Kidney capillary endothelial cell (primary cell): ENCODE data around the gene UBE2J2.

Experiments
- DNase-seq: peaks from one replicate; pipeline ENCODE4 v3.0.0-alpha.2; 2018; ENCODE audit warnings: low spot score

UBE2J2 gene

DNA sequence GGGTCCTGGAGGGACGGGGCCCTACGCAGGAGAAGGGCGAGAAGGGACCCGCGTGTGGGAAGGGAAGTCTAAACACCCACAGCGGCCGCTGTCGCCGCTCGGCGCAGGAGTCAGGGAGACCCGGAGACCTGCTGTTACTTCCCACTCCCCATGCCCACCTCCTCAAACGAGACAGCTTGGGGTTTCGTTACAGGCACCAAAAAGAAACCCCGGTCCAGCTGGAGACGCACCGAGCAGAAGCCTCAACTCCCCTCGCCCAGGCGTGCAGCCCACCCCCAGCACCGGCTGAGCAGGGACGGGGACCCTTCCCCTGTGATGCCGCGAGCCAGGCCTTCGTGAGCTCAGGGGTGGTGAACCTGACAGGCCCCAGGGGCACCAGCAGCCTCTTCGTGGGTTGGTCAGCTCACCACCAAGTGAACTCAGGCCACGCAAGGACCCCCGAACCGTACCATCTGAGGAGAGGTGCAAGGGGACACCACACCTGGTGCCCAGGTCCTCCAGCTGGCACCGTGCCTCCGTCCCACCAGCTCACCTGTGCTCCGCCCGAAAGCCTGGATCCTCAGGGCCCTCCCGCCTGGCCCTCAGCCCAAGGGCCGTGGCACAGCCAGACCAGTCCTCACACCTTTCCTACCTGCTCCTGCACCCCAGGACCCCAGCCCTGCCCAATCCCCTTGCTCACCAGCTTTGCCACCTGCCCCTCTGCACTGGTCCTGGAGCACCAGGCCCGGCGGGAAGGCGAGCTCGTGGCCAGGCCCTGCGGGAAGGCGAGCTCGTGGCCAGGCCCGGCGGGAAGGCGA, 46.9 kb downstream of the UBE2J2 start:
- DNase-seq: no peak

DNA sequence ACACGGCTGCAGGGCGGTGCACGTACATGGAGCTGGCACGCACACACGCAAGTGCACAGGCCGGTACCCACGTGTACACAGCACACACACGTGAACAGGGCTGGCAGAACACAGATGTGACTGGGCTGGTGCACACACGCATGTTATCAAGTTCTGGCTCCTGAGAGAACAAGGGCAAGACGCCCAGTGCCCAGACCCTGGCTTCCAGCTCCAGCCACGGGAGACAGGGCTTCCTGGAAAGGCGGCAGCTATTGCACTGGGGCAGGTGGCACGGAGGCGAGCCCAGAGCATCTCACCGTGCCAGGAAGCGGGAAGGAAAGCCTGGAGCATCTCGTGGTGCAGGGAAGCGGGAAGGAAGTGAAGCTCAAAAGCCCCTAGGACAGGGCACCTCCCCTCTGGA, 47.7 kb downstream of the UBE2J2 start:
- DNase-seq: no peak

DNA sequence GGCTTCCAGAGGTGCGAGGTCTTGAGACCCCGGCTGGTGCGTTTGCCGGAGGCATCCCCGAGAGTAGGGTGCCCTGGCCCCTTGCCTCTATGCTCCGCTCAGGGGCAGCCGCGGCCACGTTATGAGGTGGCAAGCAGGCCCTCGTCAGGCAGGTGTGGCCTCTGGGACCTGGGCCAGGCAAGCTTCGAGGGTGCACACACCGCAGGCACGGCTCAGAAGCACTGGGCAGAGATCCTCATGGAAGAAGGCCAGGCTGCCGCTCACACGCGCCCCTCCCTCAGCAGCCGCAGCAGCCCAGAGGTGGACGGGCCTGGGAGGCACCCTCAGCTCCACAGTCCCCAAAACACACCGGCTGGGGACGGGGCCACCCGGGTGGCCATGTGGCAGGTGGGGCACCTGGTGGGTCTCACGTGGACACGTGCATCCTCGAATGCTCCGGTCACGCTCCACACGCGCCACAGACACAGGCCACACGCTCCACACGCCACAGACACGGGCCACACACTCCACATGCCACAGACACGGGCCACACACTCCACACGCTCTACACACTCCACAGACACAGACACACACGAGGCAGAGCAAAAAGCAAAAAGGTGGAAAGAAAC, 48.3 kb downstream of the UBE2J2 start:
- DNase-seq: no peak

DNA sequence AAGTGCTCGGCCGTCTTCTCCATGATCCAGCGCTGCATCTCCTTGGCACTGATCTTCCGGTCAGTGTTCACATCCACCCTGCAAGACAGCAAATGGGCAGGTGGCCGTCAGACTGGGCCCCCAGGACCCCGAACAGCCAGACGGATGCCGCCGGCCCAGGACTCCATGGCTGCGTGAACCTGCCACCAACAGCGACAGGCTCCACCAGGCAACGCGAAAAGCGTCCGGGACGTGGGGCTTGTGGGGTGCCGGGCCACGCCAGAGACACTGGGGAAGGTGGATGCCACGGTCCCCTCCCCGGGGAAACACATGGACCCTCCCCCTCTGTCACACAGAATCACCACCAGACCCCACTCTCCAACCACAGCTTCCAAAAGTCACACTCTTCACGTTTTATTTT, 49.8 kb downstream of the UBE2J2 start:
- no peak for DNase-seq

DNA sequence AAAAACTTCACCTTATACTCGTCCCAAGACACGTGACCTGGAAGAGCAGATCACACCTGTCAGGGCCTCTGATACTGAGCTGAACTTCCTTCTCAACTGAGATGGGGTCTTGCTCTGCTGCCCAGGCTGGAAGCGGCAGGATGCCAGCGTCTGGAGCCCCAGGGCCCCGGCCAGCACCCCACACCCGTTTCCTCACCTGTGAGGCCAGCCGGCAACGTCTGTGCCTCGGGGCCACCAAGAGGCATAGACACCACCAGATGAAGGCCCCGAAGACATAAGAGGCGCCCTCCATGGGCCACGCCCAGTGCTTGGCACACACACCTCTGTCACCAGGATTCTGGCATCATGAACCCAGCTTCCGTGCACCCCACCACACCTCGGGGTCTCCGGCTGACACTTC, 50.3 kb downstream of the UBE2J2 start:
- DNase-seq: no peak

DNA sequence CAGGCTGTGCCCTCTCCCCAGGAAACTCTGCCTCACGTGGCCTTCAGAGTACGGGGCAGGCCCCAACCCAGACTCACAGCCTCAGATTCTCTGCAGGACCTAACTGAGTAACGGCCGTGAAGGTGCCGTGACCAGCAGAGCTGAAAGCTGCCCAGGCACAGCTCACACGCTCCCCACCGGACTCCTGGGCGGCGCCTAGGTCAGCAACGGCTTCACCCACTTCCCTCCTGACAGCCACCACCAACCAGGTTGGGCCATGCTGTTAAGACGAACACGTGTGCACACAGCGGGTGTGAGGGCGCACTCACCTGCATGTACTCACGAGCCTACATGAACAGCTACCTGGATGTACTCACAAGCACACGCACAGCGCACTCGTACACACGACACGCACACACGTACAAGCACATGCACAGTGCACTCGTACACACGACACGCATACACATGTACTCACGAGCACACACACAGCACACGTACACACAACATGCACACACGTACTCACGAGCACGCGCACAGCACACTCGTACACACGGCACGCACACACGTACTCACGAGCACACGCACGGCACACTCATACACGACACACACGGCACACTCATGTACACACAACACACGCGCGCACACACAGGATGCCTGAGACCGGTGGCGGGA, 51.0 kb downstream of the UBE2J2 start:
- DNase-seq: no peak

DNA sequence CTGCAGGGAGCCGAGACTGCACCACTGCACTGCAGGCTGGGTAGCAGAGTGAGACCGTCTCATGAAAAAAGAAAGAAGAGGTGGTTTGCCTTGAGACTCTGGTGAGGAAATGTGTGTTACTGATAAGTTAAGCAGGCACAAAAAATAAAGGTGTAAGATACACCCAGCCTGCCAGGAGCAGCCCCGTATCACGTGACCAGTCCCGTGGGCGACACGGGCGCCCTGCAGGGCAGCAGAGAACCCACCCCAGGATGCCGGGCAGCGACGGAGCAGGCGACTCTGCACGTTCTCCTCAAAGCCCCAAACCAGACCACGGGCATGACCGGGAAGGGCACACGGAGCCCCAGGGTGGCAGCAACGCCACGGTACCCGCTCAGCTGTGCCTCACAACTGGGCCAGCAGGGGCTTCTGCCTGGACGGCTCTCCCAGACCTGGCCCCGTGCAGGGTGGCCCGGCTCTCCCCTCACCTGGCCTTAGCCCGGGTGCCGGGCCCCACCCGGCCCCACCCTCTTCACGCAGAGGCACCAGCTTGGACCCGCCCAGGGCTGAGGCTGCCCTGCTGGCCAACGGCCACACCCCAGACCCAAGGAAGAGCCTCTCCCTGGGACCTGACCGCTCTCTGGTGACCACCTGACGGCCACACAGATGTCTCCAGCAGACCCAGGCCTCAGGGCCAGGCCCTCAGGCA, 51.6 kb downstream of the UBE2J2 start:
- no peak for DNase-seq

DNA sequence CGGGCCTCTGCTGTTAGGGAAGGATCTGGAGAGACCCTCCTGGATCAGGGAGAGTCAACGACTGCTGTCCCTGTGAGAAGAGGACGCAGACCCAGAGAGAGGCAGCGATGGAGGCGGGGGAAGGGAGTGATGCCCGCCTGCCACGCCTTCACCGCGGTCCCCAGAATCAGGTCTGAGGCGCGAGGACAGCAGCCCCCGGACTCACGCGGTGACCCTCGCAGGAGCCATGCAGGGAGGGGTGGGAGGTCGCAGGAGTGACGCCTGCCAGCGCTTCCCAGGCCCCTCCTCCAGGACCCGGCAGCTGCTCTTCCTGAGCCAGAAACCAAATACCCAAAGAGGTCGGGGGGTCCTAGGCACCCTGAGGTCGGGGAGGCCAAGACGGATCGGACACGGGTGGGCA, 53.5 kb downstream of the UBE2J2 start:
- DNase-seq: no peak

DNA sequence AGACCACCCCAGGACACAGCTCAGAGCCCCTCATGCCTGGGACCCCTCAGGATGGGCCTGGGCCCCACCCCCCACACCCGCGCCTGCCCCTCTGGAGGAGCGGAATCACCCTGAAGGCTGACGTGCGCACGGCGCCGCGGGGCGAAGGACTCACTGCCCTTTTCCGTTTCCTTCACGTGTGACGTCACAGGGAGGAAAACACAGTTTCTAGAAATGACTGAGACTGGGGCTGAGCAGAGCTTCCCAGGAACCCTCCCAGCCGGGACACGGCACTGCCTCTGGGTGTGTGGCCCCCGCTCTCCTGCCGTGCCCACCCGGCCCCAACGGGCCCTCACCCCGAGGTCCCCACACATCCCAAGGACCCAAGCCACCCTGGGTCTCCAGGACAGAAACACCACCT, 54.3 kb downstream of the UBE2J2 start:
- no peak for DNase-seq

DNA sequence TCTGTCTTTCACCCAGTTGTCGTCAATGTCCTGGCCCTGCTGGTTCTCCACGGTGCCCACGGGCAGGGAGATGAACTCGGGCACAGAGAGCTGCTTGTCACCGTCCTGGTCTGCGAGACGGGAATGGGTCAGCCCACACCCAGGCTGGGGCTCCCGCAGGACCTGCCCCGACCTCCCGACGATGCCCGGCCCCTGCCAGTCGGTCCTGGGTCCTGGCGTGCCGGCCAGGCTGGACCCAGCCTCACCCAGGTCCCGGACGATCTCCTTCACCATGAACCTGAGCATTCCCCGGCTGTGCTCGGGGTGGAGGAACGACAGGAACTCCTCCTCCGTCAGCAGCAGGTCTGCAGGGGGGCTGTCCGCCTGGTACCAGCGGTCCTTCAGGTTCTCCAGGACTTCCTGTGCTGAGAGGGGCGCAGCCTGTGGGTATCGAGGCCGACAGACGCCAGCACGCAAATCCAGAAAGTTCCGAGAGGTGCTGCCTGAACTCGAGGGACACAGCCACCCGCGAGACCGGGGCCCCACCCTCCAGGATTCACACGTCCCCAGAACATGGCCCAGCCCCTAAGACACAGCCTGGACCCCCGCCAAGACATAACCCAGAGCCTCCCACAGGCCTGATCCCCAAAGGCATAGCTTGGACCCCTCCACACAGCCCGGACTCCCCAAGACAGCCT, 55.0 kb downstream of the UBE2J2 start:
- no peak for DNase-seq

DNA sequence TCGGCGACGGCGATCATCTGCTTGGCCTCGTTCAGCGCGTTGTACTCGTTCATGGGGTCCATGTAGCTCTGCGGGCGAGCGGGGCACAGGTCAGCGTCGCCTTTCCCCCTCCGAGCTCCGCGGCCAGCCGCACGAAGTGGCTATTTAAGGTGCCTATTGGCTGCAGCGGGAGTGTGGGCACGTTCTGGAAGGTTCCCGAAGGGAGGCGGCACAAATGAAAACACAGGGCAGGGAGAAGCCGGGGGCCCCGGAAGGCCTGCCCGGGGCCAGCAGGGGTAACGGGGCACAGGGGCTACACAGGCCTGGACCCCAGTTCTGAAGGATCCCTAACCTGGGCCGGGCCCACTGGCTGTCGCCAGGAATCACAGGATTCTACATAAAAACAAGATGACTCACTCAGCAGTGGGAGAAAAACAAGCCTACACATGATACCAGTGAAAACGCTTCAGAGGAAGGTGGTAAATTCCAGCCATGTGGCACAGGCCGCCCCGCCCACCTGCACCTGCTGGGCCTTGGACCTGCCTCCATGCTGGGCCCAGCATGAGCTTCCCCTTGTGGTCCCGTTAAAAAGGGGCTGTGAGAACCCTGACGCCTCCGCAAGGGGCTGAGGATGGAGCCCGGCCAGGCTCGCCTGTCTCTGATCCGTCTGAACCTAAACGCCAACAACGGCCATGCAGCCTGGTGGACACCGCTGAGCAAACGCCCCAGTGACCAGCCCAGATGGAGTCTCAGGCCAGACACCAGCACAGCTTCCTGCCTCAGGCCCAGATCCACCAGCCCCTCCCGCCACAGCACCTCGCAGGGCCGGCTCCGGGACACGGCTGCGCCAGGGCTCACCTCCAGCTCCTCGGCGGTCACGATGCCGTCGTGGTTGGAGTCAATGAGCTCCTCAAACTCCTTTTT, 55.8 kb downstream of the UBE2J2 start:
- no peak for DNase-seq

DNA sequence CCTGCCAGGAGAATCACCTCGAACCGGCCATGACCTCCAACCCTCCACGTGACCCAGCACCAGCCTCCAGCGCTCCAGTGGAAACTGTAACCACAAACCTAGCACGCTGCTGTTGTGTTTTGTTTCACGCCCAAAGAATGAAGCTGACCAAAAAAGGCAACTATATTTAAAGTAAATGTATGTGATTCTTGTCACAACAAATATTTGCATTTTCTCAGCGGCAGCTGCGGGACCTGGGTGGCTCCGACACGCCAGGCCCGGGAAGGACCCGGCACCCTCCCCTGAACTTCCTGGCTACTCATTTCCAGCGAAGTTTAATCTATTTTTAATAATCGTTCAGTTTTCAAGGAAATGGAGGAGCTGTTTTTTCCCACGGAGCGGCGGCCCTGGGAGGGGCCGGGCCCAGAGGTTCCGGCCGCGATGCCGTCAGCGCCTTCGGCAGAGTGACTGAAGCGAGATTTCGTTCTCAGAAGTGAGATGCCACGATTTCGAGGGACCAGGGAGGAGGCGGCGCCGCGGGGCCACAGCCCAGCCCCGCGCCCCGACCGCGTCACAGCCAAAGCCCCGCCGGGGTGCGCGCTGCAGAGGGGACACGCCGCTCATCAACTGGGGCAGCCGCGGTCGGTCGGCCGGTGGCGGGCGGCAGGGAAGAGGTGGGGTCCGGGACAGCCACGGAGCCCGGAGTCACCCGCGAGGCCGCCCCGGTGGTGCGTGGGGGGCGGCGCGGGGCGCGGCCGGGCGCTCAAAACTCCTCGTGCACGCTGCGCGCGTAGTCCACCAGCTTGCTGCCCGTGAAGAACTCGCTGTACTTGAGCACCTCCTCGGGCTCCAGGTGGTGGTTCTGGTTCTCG, 56.7 kb downstream of the UBE2J2 start:
- no peak for DNase-seq

DNA sequence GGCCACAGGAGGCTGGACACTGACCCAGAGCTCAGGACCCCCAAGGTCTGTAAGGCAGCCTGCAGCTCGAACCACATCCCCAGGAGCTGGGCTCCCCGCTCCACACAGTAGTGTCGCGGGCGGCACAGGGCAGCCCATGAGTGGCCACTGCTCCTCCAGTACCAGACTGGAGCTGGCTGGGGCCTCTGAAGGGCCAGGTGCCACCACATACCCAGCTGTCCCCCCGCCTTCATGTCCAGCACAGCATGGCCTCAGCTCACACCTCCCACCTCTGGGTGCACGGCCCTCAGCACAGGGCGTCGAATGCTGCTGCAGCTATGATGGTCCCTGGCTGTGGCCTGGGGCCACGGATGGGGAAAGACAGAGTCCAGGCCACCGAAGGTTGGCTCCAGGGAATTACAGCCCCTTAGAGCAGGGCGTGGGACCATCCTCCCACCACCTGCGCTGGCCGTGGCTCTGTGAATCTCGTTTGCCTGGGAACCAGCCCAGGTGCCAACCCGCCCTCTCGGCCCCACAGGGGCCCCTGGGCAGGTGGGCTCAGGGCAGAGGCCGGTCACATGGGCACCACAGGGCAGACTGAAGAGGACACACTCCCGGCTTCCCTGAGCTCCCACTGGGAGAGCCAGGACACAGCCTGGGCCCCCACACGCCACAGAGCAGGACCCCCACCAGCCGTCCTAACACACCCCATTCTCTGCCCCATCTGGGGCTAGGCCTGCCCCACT, 57.6 kb downstream of the UBE2J2 start:
- DNase-seq: no peak

DNA sequence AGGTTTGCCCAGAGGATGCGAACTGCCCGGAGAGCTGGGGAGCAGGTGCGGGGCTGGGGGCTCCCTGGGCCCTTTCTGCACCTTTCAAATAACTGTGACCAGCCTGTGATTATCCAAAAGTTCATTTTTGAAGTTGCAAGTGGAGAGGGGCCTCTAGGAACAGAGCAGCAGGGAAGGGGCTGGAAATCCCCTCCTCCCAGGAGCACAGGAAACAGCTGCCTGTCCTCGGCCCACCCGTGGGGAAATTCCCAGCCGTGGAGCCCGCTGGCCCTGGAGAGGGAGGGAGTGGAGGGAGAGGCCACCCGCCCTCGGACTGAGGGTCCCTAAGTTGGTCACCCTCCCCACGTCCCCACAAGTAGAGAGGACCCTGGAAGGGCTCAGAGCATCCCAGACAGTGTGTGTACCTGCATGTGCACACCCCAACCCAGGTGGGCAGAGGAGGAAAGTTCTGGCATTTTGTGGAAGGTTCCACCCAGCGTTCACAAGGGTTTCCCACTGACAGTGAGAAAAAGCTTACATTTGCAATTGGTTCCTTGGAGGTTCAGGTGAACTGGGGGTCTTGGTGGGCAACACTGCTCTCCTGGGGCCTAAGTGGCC, 58.5 kb downstream of the UBE2J2 start:
- no peak for DNase-seq

DNA sequence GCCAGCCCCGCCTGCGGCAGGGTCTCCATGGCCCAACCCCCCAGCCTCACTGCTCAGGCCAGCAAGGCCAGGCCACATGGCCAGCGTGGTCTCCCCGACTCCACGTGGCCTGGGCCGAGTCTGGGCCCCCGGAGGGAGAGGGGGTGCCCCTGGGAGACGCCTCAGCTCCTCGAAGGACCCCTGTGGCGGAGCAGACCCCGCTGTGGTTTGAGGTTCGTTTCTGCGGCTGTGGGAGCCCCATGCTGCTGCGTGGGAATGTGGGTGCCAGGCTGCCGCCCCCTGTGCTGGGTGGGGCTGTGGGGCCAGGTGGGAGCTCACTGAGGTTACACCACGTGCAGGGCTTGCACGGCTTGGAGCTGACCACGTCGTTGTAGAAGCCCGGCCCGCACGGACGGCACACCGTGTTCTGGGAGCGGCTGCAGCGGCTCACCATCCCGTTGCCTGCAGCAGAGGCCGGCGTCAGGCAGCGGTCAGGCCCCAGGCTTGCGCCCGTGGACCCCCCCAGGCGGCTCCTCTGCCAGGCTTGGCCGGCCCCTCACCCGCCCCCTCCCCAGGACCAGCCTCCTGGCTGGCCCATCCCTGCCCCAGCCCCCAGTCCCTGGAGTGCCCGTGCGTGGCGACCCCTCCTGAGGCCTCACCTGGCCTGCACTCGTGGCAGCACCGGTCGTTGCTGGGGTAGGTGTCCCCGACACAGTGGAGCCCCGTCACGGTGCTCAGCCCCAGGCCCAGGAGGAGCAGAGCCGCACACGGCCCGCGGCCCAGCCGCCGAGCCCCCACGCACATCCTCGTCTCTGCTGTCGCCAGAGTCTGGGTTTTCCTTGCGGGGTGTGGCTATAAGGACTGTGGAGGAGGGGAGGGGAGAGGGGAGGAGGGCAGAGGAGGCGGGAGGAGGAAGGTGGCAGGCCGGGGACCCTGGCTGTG, 60.0 kb downstream of the UBE2J2 start, which contains the start of gene TNFRSF4:
TSS of gene TNFRSF4 (minus strand) at position 809 of the 921 bp plus-strand sequence. CDS start at position 783, 26 bp downstream.
- no peak for DNase-seq

DNA sequence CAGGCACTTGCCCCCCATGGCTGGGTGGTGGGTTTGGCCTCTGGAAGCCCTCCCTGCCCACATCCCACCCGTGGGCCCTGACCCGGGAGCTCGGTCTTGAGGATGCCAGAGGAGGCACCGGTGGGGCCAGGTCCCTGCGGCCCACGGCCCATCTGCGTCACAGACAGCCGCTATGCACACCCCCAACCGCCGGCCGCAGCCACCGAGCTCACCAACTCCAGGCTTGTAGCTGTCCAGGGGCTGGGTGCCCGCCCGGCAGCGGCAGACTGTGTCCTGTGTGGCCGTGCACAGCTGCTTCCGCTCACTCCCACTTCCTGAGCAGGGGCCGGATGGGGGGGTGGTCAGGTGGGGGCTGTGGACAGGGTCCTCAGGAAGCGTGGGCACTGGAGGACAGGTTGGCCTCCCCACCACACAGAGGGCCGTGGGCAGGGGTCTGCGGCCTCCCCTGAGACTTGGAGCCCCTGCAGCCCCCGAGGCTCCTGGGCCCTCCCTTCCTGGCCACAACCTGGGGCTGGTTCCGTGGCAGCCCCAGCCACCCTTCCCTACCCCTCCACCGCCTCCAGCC, 60.8 kb downstream of the UBE2J2 start:
- peak; percentile 67 for DNase-seq
